Measurements from ENCODE around the gene PDSS2. TPM values are rescaled to one million over a fixed set of nuclear protein-coding genes. Genes with fewer than 3 reads are reported as not detected.

The PDSS2 gene
- total RNA-seq, 1 donor: 4.0 TPM

GRCh38 chr6:107243471-107243870 is 215.9 kb downstream of the PDSS2 start:
- Histone ChIP-seq H3K4me1 (ENCODE audit: insufficient read depth, low read length) (no peaks in the 10 kb centered on the region), H3K27me3 (ENCODE audit: insufficient read depth, low read length) (no peaks in the 10 kb centered on the region), H3K4me3 (ENCODE audit: low read length) (no peak overlapping the region), H3K9me3 (ENCODE audit: low read depth, low read length) (no peaks in the 10 kb centered on the region)

- no peaks in the 10 kb centered on the region for H3K4me1 ChIP-seq (ENCODE audit: insufficient read depth, low read length)
- H3K4me3 ChIP-seq (ENCODE audit: low read length): no peak overlapping the region
- no peaks in the 10 kb centered on the region for H3K27me3 ChIP-seq (ENCODE audit: insufficient read depth, low read length)
- no peaks in the 10 kb centered on the region for H3K9me3 ChIP-seq (ENCODE audit: low read depth, low read length)
Observed at GRCh38 chr6:107237992-107238660, 221.2 kb downstream of the PDSS2 start.

GRCh38 chr6:107235511-107235910 is 223.9 kb downstream of the PDSS2 start:
- H3K9me3 ChIP-seq (ENCODE audit: low read depth, low read length): no peaks in the 10 kb centered on the region
- no peaks in the 10 kb centered on the region for H3K4me1 ChIP-seq (ENCODE audit: insufficient read depth, low read length)
- H3K4me3 ChIP-seq (ENCODE audit: low read length): no peak overlapping the region
- H3K27me3 ChIP-seq (ENCODE audit: insufficient read depth, low read length): no peaks in the 10 kb centered on the region

- Histone ChIP-seq H3K27me3 (ENCODE audit: insufficient read depth, low read length) (no peaks in the 10 kb centered on the region), H3K4me1 (ENCODE audit: insufficient read depth, low read length) (no peaks in the 10 kb centered on the region), H3K4me3 (ENCODE audit: low read length) (no peak overlapping the region), H3K9me3 (ENCODE audit: low read depth, low read length) (no peaks in the 10 kb centered on the region)
Observed at GRCh38 chr6:107235007-107235406, 224.4 kb downstream of the PDSS2 start.

- H3K4me1 ChIP-seq (ENCODE audit: insufficient read depth, low read length): no peaks in the 10 kb centered on the region
- no peaks in the 10 kb centered on the region for H3K9me3 ChIP-seq (ENCODE audit: low read depth, low read length)
- no peaks in the 10 kb centered on the region for H3K27me3 ChIP-seq (ENCODE audit: insufficient read depth, low read length)
- H3K4me3 ChIP-seq (ENCODE audit: low read length): no peak overlapping the region
Observed at GRCh38 chr6:107231243-107231642, 228.1 kb downstream of the PDSS2 start.

- H3K27me3 ChIP-seq (ENCODE audit: insufficient read depth, low read length): no peaks in the 10 kb centered on the region
- no peaks in the 10 kb centered on the region for H3K4me1 ChIP-seq (ENCODE audit: insufficient read depth, low read length)
- no peaks in the 10 kb centered on the region for H3K9me3 ChIP-seq (ENCODE audit: low read depth, low read length)
- H3K4me3 ChIP-seq (ENCODE audit: low read length): no peak overlapping the region
Observed at GRCh38 chr6:107230448-107230847, 228.9 kb downstream of the PDSS2 start.

GRCh38 chr6:107230024-107230423 is 229.3 kb downstream of the PDSS2 start:
- Histone ChIP-seq H3K4me1 (ENCODE audit: insufficient read depth, low read length) (no peaks in the 10 kb centered on the region), H3K27me3 (ENCODE audit: insufficient read depth, low read length) (no peaks in the 10 kb centered on the region), H3K4me3 (ENCODE audit: low read length) (no peak overlapping the region), H3K9me3 (ENCODE audit: low read depth, low read length) (no peaks in the 10 kb centered on the region)

GRCh38 chr6:107228754-107229153 is 230.6 kb downstream of the PDSS2 start:
- H3K27me3 ChIP-seq (ENCODE audit: insufficient read depth, low read length): no peaks in the 10 kb centered on the region
- no peaks in the 10 kb centered on the region for H3K4me1 ChIP-seq (ENCODE audit: insufficient read depth, low read length)
- no peaks in the 10 kb centered on the region for H3K9me3 ChIP-seq (ENCODE audit: low read depth, low read length)
- no peak overlapping the region for H3K4me3 ChIP-seq (ENCODE audit: low read length)

- Histone ChIP-seq H3K4me1 (ENCODE audit: insufficient read depth, low read length) (no peaks in the 10 kb centered on the region), H3K4me3 (ENCODE audit: low read length) (no peak overlapping the region), H3K27me3 (ENCODE audit: insufficient read depth, low read length) (no peaks in the 10 kb centered on the region), H3K9me3 (ENCODE audit: low read depth, low read length) (no peaks in the 10 kb centered on the region)
Observed at GRCh38 chr6:107221519-107221918, 237.8 kb downstream of the PDSS2 start.

GRCh38 chr6:107219851-107220250 is 239.5 kb downstream of the PDSS2 start:
- H3K27me3 ChIP-seq (ENCODE audit: insufficient read depth, low read length): no peaks in the 10 kb centered on the region

GRCh38 chr6:107218142-107218541 is 241.2 kb downstream of the PDSS2 start:
- Histone ChIP-seq H3K9me3 (ENCODE audit: low read depth, low read length) (no peaks in the 10 kb centered on the region), H3K4me1 (ENCODE audit: insufficient read depth, low read length) (no peaks in the 10 kb centered on the region), H3K27me3 (ENCODE audit: insufficient read depth, low read length) (no peaks in the 10 kb centered on the region), H3K4me3 (ENCODE audit: low read length) (no peak overlapping the region)

More at GRCh38 chr6:107219851-107220250, 239.5 kb downstream of the PDSS2 start:
- Histone ChIP-seq H3K9me3 (ENCODE audit: low read depth, low read length) (no peaks in the 10 kb centered on the region), H3K4me1 (ENCODE audit: insufficient read depth, low read length) (no peaks in the 10 kb centered on the region), H3K4me3 (ENCODE audit: low read length) (no peak overlapping the region)

GRCh38 chr6:107217248-107217647 is 242.1 kb downstream of the PDSS2 start:
- H3K4me1 ChIP-seq (ENCODE audit: insufficient read depth, low read length): no peaks in the 10 kb centered on the region
- no peaks in the 10 kb centered on the region for H3K9me3 ChIP-seq (ENCODE audit: low read depth, low read length)
- H3K27me3 ChIP-seq (ENCODE audit: insufficient read depth, low read length): no peaks in the 10 kb centered on the region
- no peak overlapping the region for H3K4me3 ChIP-seq (ENCODE audit: low read length)

- Histone ChIP-seq H3K27me3 (ENCODE audit: insufficient read depth, low read length) (no peaks in the 10 kb centered on the region), H3K4me1 (ENCODE audit: insufficient read depth, low read length) (no peaks in the 10 kb centered on the region), H3K9me3 (ENCODE audit: low read depth, low read length) (no peaks in the 10 kb centered on the region), H3K4me3 (ENCODE audit: low read length) (no peak overlapping the region)
Observed at GRCh38 chr6:107216197-107216933, 243.0 kb downstream of the PDSS2 start.

GRCh38 chr6:107215334-107215733 is 244.0 kb downstream of the PDSS2 start:
- Histone ChIP-seq H3K4me3 (ENCODE audit: low read length) (no peak overlapping the region), H3K4me1 (ENCODE audit: insufficient read depth, low read length) (no peaks in the 10 kb centered on the region), H3K27me3 (ENCODE audit: insufficient read depth, low read length) (no peaks in the 10 kb centered on the region), H3K9me3 (ENCODE audit: low read depth, low read length) (no peaks in the 10 kb centered on the region)

GRCh38 chr6:107214655-107215054 is 244.7 kb downstream of the PDSS2 start:
- Histone ChIP-seq H3K9me3 (ENCODE audit: low read depth, low read length) (no peaks in the 10 kb centered on the region), H3K27me3 (ENCODE audit: insufficient read depth, low read length) (no peaks in the 10 kb centered on the region), H3K4me1 (ENCODE audit: insufficient read depth, low read length) (no peaks in the 10 kb centered on the region), H3K4me3 (ENCODE audit: low read length) (no peak overlapping the region)

Measured in mononuclear cell (primary cell).